GM21619 (cell line): ENCODE results near the gene SRL.
"Not testable (repeated sequence)": the region's sequence is repeated elsewhere in the genome, so short reads cannot be mapped to it uniquely, and the experiment has no call there.

Experiments used
- ATAC-seq: cut with Tn5 transposase; IDR thresholded peaks from one replicate; pipeline ENCODE4 v1.9.1; 2021; ENCODE audit not compliant: unreplicated experiment

Gene SRL

GRCh38 chr16:4227040-4227332, 14.9 kb downstream of the SRL start:
- no peak for ATAC-seq

GRCh38 chr16:4226251-4227039, 15.4 kb downstream of the SRL start:
- ATAC-seq, result no peak

DNA sequence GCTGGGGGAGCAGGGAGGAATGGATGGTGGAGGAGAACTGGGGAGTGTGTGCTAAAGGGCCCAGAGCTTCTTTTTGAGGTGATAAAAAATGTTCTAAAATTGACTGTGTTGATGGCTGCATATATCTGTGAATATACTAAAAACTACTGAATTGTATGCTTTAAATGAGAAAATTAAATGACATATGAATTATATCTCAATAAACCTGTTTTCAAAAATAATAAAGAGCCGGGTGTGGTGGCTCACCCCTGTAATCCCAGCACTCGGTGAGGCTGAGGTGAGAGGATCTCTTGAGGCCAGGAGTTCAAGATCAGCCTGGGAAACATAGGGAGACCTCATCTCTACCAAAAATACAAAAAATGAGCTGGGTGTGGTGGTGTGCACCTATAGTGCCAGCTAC, 16.8 kb downstream of the SRL start:
- no peak for ATAC-seq

- no peak for ATAC-seq
These were observed 21.5 kb downstream of the SRL start for GRCh38 chr16:4220358-4220757.

DNA sequence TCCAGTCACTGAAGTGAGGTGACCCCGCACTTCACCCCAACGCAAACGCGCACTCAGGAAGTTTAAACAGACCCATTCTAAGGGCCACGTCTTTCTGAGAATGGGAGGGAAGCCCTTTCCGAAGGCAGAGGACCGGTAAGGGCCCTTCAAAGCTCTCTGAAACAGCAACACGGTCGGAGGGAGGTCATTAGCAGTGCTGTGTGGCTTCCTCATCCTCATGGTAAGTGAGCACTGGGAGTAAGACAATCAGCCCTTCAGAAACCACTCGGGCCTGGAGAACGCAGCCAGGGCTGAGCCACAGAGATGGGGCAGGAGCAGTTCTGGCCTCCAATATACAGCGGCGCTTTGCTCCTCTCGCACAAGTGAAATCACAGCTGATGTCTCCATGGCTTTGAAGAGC, 23.7 kb downstream of the SRL start:
- ATAC-seq, result no peak

GRCh38 chr16:4217204-4218131, 24.4 kb downstream of the SRL start:
- no peak for ATAC-seq

GRCh38 chr16:4216596-4216995, 25.3 kb downstream of the SRL start:
- no peak for ATAC-seq

GRCh38 chr16:4215106-4215505, 26.8 kb downstream of the SRL start:
- ATAC-seq, result no peak

- no peak for ATAC-seq
These were observed 27.7 kb downstream of the SRL start for GRCh38 chr16:4214215-4214621.

DNA sequence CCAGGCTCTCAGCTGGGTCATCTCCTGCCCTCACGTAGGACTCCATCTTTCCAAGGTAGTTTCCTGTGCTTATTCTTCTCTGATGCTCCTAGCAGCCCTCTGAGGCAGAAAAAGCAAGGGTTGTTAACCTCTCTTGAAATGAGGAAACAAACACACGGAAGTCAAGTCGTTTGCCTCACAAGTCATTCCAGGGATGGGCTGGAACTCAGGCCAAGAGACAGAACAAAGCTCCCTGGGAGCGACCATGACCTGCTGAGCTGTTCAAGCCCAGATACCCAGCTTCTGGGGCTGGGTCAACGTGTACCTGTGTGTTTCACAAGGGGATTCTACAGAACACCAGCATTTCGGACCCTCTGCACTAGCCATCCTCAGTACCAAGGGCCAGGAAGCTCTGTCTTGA, 28.1 kb downstream of the SRL start:
- no peak for ATAC-seq

DNA sequence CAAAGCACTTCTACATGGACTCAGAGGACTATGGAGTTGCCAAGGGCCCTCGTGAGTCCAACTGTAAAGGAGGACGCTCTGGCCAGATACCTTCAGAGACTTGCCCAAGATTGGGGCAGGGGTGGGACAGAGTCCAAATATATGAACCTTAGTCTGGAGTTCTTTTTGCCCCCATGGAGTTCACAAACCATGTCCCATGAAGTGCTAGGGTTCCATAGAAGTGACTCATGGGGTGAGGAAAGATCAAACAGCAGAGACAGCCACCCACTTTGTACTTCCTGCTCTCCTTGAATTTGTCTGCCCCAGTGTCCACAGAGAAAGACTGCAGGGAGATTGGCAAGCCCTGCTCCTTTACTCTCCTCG, 29.0 kb downstream of the SRL start:
- no peak for ATAC-seq

DNA sequence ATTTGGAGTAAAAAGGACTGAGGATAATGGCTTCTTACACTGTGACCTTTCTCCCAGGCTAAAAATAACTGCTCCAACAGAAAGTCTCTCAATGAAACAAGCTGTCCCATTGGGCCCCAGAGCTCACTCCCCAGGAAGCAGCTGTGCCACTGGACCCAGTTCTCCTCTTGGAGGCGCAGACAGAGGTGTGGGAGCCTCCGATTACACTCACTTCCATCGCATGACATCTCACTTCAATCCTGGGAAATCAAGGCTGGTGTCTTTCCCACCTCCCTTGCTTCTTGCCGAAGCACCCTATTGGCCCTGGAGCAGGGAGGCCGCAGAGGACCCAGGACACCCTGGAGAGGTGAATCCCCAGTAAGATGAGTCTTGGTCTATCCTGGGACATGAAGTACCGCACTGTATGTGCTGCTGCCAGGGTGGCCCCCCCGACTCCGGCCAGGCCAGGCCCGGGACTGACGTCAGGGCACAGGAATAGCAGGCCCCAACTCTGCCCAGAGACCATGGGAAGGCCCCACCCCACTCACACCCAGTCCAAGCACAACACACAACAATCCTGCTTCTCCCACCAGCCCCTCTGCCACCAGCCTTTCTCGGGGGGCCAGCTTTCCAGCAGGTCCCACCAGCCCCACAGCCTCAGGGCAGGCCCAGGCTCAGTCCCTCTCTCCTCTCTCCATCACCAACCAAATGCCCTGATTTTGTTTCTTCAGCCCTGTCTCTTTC, 29.5 kb downstream of the SRL start:
- no peak for ATAC-seq

- ATAC-seq, result not testable (repeated sequence)
These were observed 30.3 kb downstream of the SRL start for GRCh38 chr16:4211445-4212210.

- no peak for ATAC-seq
These were observed 32.2 kb downstream of the SRL start for GRCh38 chr16:4209666-4210065.

DNA sequence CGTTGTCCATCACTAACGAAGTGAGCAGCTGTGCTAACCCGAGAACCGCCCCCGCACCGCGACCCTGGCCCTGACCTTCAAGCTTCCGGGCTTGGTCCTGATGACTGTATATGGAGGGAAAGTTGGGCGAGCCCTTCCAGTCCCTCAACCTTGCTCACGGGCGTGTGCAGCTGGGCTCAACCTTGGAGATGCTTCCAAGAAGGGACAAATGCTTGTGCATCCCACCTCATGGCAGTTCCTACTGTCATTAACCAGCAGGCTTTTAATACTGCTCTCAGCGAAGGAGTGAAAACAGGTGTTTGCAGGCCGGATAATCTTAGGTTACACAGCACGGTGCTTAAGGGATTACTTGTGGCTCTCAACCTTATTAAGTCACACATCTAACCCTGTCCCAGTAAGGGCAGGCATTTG, 33.5 kb downstream of the SRL start:
- no peak for ATAC-seq

DNA sequence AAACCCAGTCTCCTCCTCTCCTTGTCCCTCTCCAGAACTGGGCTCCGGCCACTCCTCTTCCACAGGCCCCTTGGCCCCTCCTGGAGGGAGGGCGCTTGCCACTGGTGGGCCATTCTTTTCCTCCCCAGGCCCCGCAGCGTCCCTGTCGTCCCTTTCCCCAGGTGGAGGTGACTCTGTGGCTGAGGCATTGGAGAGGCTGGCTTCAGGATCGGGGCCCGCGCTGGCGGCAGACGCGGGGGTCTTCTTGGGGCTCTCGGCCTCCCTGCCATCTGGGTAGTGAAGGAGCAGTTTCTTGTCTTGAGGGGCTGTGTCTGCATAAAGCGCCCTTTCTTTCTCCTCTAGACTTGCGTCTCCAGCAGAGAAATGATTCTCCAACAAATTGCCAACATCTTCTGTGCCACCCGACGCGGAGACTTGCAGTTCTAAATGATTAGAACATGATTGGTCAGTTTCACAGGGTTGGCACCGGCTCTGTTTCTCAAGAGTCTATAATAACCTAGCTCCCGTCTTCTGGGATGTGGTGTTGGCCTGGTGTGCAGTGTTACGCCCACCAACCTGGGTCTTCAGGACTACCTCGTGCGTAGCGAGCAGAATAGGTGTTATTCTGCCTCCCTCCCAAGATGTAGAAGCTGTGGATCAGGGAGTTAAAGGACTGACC, 34.1 kb downstream of the SRL start:
- ATAC-seq, result no peak

DNA sequence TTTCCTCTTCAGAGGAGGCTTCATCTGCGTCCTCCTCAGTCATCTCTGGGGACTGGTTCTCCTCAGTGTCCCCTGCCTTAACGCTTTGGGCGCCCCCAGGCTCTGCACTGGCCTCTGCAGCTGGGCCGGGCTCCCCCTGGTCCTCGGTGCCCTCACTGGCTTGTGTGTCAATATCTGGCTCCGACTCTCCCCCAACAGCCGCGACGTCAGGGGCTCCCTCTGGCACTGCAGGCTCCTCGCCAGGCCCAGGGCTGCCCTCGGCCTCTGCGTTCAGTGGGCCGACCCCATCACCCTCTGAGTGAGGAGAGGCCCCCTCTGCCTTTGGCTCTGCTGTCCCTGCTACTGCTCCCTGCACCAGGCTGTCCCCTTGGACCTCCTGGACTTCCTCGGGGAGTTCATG, 34.7 kb downstream of the SRL start:
- ATAC-seq, result no peak

- ATAC-seq, result no peak
These were observed 35.2 kb downstream of the SRL start for GRCh38 chr16:4206680-4207079.

DNA sequence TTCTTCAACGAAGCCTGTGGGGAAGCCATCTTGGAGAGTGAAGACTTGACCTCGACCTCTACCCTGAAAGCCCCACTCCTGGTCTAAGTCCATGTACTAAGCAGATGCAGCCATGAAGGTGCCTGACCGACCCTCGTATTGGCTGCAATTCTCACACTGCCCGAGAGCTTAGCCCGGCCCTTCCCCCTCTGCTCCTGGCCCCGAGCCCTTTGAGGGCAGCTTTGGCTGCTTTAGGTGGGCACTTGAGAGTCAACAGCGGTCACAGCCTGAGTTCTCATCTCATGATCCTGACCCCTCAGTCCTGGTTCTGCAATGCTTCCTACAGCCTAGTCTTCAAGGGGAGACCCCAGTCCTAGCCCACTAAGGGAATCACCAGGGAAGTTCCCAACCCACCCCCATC, 35.9 kb downstream of the SRL start:
- ATAC-seq, result no peak

- no peak for ATAC-seq
These were observed 37.4 kb downstream of the SRL start for GRCh38 chr16:4204521-4204920.

- ATAC-seq, result no peak
These were observed 38.1 kb downstream of the SRL start for GRCh38 chr16:4203748-4204147.
